ENCODE results near the gene PELI3.

PELI3 gene

GRCh38 chr11:66476173-66476840 is 9.6 kb downstream of the PELI3 start:
- no peak for DNase-seq

- no peak for DNase-seq
Measured at GRCh38 chr11:66476841-66477251, 10.1 kb downstream of the PELI3 start.

- no peak for DNase-seq
Measured at GRCh38 chr11:66477263-66478201, 10.8 kb downstream of the PELI3 start.

DNA sequence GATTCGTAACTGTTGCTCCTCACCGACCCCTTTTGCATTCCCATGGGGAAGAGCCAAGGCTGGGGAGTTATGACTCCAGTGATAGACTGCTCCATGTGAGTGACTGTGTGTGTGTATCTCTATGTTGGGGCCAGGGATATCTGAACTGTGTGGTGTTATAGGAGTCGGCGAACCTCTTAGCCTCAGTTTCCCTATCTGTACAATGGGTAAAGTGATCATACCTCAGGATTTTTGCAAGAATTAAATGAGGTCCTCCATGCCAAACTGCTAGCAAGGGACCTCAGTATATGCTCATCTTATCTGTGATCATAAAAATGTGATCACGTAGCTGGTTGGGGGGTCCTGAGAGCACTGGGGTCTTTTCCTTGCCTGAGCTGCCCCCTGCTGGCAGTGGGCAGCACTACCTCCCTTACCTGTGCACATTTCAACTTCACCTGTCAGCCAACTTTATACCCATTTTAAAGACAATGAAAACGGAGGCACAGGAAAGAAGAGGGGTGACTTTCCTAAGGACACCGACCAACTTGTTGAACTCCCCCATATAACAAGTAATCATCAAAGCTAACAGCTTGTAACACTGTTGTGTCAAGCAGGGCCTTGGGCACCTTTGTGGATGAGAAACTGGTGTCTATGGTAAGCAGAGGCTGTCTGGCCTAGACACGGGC is 12.2 kb downstream of the PELI3 start:
- DNase-seq, result peak in 1 of 2 donors; percentile 37

DNA sequence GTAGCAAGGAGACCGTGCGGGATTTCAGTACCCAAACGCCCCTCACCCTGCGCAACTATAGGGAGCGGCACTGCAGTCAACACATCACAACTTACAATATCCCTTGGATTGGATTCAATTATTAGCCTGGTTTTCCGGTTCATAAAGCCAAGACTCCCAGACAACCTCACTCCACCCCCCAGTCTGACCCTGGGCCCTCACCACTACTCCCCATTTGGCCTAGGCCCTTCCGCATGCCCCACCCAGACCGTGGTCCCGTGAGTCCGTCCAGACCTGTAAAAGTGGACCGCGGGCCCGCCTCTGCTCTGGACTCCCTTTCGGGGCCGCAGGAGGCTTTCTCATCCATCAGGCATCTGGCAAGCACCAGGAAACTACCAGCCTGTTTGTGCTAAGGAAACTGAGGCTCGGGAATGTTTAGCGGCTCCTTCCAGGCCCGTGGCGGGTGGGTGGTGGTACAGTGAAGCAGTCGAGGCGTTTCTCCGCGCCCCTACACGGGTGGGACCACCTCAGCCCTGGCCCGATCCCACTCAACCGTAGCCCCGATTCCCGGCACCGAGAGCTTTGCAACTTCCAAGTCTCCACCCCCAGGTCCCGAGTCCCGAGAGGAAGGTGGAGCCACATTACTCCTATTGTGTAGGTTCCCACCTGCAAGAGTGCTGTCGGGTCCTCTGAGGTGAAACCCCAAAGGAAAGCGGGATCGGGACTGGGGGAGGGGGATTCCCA is 12.8 kb downstream of the PELI3 start:
- no peak for DNase-seq

GRCh38 chr11:66480117-66480938 is 13.6 kb downstream of the PELI3 start, which contains the start of gene DPP3:
TSS of gene DPP3 (plus strand) at chr11:66480434. CDS start at chr11:66482201, 1,767 bp downstream.
- peak; percentile 96 to 97 for DNase-seq

DNA sequence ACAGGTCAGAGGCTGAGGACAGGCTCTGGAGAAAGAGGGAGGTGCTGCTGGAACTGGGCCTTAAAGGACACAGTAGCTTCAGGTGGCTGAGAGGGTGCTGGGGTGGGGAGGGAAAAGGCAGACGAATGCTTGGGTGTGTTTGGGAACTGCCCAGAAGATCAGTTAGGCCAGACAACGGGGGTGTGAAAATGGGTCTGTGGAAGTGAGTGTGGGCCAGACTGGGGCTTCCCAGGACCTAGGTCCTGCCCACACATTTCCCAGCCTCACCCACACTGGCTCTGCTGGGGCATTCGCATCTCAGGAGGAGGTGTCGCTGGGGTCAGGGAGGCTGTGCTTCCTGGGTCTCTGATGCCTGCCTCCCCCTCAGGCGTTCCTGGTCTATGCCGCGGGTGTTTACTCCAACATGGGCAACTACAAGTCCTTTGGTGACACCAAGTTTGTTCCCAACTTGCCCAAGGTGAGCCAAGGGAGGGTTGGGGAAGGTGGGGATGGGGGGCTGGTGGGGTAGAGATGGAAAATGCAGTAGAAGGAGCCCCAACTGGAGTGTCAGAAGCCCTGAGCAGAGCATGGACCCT is 18.2 kb downstream of the PELI3 start:
- DNase-seq, result no peak

GRCh38 chr11:66488957-66489356 is 22.3 kb downstream of the PELI3 start:
- no peak for DNase-seq

DNA sequence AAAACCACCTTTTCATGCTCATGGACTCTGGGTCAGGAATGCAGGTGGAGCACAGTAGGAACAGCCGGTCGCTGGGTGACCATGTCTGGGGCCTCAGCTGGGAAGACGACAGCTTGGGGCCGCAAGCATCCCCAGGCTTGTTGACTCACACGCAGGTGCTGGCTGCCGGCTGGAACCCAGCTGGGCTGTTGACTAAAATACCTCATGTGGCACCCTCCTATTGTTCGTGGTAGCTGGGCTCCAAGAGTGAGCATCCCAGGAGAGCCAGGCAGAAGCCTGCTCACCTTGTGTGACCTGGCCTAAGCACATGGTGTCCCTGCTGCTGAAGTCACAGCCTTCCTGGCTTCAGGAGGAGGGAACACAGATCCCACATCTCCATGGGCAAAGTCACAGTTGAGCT is 22.9 kb downstream of the PELI3 start:
- DNase-seq, result no peak

DNA sequence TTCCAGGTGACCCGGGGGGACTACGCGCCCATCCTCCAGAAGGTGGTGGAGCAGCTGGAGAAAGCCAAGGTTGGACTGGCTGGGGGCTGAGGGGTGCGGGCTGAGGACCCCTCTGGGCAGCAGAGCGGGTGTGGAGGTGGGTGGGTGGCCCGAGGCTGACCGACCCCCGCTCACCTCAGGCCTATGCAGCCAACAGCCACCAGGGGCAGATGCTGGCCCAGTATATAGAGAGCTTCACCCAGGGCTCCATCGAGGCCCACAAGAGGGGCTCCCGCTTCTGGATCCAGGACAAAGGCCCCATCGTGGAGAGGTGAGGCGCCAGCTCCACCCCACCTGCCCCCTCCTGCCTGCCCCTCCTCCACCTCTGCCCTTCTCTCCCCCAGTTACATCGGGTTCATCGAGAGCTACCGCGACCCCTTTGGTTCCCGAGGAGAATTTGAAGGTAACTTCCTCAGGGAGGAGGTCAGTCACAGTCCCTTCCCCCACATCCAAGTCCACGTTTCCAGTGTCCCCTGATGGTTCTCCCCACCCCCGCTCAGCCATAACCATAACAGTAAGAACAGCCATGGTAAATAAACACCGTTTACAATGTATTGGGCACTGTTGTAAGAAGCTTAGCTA is 24.7 kb downstream of the PELI3 start:
- DNase-seq, result no peak

- DNase-seq, result no peak
Measured at GRCh38 chr11:66492161-66492865, 25.6 kb downstream of the PELI3 start.

GRCh38 chr11:66493130-66493529 is 26.4 kb downstream of the PELI3 start:
- no peak for DNase-seq

GRCh38 chr11:66494458-66494857 is 27.8 kb downstream of the PELI3 start:
- no peak for DNase-seq

DNA sequence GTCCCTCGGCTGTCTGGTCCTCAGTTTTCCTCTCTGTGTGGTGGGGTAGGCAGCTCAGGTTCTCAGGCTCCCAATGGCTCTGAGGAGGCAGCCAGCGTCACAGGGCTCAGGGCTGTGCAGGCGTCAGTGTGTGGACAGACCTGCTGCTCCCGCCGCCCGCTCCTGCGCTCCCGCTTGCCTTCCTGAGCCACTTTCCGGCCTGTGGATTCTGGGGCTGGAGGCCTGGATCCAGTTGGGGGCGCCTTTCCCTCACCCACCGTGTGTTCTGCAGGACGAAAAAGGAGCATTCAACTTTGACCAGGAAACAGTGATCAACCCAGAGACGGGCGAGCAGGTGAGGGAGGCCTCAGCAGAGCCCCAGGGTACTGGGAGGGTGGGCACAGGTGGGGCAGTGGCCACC is 28.2 kb downstream of the PELI3 start:
- DNase-seq, result no peak

GRCh38 chr11:66495401-66495854 is 28.7 kb downstream of the PELI3 start:
- peak in 1 of 2 donors; percentile 34 for DNase-seq

DNA sequence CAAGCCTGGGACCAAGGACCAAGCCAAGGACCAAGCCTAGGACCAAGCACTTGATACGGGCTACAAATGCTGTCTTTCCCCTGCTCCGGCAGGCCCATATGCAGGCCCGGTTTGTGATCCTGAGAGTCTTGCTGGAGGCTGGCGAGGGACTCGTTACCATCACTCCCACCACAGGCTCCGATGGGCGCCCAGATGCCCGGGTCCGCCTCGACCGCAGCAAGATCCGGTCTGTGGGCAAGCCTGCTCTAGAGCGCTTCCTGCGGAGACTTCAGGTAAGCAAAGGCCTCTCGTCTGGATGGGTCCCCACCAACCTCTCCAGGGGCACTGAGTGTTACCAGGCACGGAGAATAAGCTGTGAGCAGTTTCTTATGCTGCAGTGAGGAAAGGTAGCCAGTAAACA is 30.5 kb downstream of the PELI3 start:
- no peak for DNase-seq

- no peak for DNase-seq
Measured at GRCh38 chr11:66498506-66498905, 31.8 kb downstream of the PELI3 start.

GRCh38 chr11:66505276-66505816 is 38.6 kb downstream of the PELI3 start:
- no peak for DNase-seq

DNA sequence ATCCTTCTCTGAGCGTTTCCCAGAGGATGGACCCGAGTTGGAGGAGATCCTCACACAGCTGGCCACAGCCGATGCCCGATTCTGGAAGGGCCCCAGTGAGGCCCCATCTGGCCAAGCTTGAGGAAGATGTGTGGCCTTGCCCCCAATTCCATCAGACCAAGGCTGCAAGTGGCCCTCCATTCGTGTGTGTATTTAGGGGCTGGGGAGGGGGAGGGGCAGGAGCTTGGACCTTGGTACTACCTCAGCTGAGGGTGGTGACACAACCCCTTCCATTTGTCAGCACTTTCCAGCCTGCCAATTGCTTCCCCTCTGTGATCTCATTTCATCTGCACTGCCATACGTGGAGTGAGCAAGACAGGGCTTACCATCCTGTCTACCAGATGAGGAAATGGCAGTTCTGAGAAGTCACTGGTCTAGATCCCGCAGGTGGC is 42.4 kb downstream of the PELI3 start:
- DNase-seq, result no peak
